Right cardiac atrium (tissue), 5 donors: ENCODE data around the gene IYD. TPM values are rescaled to one million over a fixed set of nuclear protein-coding genes. Genes with fewer than 3 reads are reported as not detected.
A peak's percentile ranks its signal among the peaks of the same experiment; 100 is the strongest.

ENCODE experiments used
- ATAC-seq, 2 donors: fragments of 200-7000 bp; cut with Tn5 transposase; one replicate each; pipeline versions ENCODE4 v1.8.0 to v1.9.1; 2020; ENCODE audit warnings: moderate library complexity in 2 of 2, mild to moderate bottlenecking in 1 of 2
- DNase-seq, 3 donors: peaks; one replicate each; pipeline ENCODE4 v3.0.0-alpha.2; 2020
- H3K27ac ChIP-seq: one replicate; pipeline ENCODE4 v1.5.1; 2013; ENCODE audit warnings: mild to moderate bottlenecking, low read length, control low read depth, moderate library complexity
- H3K27me3 ChIP-seq: one replicate; pipeline ENCODE4 v1.6.1; 2013; ENCODE audit not compliant: control insufficient read depth, insufficient read depth
- H3K4me1 ChIP-seq: one replicate; pipeline ENCODE4 v1.6.1; 2013; ENCODE audit warnings: low read length; ENCODE audit not compliant: control insufficient read depth, insufficient read depth
- H3K4me3 ChIP-seq: one replicate; pipeline ENCODE4 v1.5.1; 2013; ENCODE audit warnings: low read length, control low read depth
- H3K9me3 ChIP-seq: one replicate; pipeline ENCODE4 v1.6.1; 2013; ENCODE audit warnings: low read length; ENCODE audit not compliant: control insufficient read depth
- WGBS: extraction: QIAGEN DNeasy Blood & Tissue Kit; methylation state at CpG from one replicate; pipeline ENCODE4 v1.1.7; 2013; 5-methylcytosine and 5-hydroxymethylcytosine counted together
- intact Hi-C, 4 donors: fragments of 100-400 bp; cut with DNase I; formaldehyde crosslinking; loops; one replicate each; pipeline versions ENCODE4 v1.11.0 to v1.14.0; 2022 to 2023
- polyA plus RNA-seq: library from polyadenylated mRNA; stranded (reverse); fragments of 200-250 nt; gene quantifications from one replicate; pipeline ENCODE4 v1.2.3, GENCODE V29; 2013
- total RNA-seq, 4 donors: library from RNA; stranded (reverse); fragmentation: NEBNext Ultra II Directional; extraction: Animal tissue kit (Norgen Biotek cat#: 25700); gene quantifications; one replicate each; pipeline ENCODE4 v1.2.1, GENCODE V29; 2021
- donor health status: healthy with polysubstance abuse.
- donor health status: DM: no; HTN: yes; CAD: no.
- donor health status: DM: no; HTN: no; CAD: no.
- donor health status: DM: no; HTN: yes; CAD: no; lungs with severe emphysema.
- donor health status: DM: yes; HTN: yes; CAD: no.

The IYD gene
- total and polyA plus RNA-seq, 5 donors: not detected

DNA sequence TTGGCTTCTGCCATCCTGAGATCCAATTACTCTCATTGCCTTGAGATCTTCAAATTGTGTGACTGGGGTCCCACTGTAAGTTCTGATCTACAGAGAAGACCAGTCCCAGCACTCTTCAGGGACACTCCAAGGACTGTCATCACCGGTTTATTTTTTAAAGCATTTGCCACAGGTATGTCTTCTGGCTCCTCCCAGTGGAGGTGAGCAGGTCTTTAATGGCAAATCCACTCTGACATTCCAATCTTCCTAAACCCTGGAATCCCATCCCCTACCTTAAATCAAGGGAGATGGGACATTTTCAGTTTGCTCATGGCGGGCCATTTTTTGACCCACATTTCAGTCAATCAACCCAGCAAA lies 35.2 kb upstream of the IYD start:
- intact Hi-C loops: no loop called here
- H3K27me3 ChIP-seq: no peaks in the 10 kb centered on the region
- H3K9me3 ChIP-seq: no peaks in the 10 kb centered on the region
- no peak overlapping the region for H3K27ac ChIP-seq
- H3K4me3 ChIP-seq: no peak overlapping the region
- 95% methylated on average over 2 of the region's 2 CpGs for WGBS
- ATAC-seq (no peak), DNase-seq (no peak)
- no peaks in the 10 kb centered on the region for H3K4me1 ChIP-seq

DNA sequence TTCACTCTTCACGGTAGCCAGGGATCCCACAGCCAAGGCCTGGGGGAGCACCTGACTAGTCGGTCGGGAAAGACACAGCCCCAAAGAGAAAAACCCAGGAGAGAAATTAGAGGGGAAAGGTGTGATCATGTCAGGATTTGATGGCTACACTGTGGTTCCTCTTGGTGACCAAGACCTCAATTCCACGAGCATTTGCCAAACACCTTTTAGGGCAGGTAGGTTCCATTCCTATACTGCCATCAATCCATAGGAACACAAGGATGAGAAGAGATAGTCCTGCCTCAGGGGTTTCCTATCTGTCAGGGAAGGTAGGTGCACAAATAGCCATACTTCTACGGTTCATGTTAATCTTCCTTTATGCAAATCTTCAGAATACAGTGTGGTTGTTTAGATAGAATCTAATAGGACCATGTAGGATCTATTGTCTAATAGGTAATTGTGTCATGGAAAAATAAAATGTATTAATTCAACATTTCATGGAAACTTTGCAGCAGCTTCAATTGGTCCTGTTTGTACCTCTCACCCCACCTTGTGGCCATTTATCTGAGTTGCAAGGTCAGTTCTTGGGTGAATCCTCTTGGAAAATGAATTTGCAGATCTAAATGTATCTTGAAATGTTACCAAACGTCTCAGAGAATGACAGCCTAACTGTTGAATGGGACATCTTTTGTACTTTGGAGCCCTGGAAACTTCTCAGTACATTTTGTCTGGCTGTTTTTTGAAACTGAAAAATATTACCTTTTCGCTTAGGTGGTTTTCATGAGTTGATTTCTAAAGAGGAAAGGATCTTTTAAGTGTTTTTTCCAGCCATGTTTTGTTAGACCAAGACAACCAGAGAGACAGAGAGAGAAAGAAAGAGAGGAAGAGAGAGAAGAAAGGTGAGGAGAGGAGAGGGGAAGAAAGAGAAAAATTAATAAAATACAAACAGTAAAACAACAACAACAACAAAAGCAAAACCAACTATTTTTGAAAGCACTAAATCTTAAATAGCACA lies 33.7 kb upstream of the IYD start:
- H3K9me3 ChIP-seq: no peaks in the 10 kb centered on the region
- intact Hi-C loops: loop anchor here in 3 of 4 donors (1.0 to 5.0 kb wide), 3 partner anchors 253 to 255 kb away; no protein-coding TSS in a partner anchor
- H3K4me3 ChIP-seq: no peak overlapping the region
- H3K27me3 ChIP-seq: no peaks in the 10 kb centered on the region
- WGBS: 69% methylated on average over 7 of the region's 7 CpGs
- DNase-seq: no peak
- H3K27ac ChIP-seq: no peak overlapping the region
- no peaks in the 10 kb centered on the region for H3K4me1 ChIP-seq
- peak in 1 of 2 donors; percentile 48 for ATAC-seq

DNA sequence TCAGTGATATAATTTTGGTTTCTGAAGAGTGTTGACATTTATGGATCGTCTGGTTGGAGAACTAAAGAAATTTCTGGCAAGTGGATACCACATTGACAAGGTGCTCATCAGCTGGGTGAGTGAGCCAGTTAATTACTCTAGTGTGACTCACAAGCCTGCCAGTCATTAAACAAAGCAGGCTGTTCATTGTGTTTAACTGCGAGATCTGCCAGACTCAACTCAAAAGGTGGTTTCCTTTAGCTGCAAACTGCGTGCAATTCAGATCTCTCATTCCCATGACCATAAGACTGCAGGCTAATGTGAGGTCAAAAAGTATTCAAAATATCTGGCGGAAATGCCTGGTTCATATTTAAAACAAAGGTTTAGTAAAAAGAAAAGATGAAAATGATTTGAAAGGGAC lies 32.5 kb upstream of the IYD start:
- ATAC-seq: no peak
- DNase-seq: no peak
- intact Hi-C loops: loop anchor here in 2 of 4 donors (2.0 to 5.0 kb wide), 2 partner anchors 254 to 259 kb away; no protein-coding TSS in a partner anchor
- Histone ChIP-seq H3K4me1 (no peaks in the 10 kb centered on the region), H3K4me3 (no peak overlapping the region), H3K27me3 (peaks cover 2% of the 10 kb centered on the region), H3K27ac (no peak overlapping the region), H3K9me3 (no peaks in the 10 kb centered on the region)
- 52% methylated on average over 4 of the region's 4 CpGs for WGBS

DNA sequence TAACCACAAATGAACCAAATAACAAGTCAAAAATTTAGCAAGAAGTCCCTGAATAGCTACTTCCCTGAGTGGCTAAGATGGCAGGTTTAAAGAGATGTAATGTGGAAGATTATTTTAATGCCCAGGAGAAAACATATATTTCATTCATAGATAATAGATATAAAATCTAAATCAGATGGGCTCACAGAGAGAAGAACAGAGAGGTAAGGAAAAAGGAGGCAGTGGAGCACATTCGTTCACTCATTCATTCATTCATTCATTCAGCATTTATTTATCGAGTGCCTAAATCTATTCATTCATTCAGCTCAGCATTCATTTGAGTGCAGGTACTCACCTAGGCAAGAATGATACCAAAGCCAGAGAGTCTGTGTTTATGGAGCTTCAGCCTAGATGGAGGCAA lies 32.1 kb upstream of the IYD start:
- H3K4me1 ChIP-seq: no peaks in the 10 kb centered on the region
- WGBS: 89% methylated on average over 2 of the region's 2 CpGs
- H3K4me3 ChIP-seq: no peak overlapping the region
- no peaks in the 10 kb centered on the region for H3K9me3 ChIP-seq
- no peak for ATAC-seq
- no peak overlapping the region for H3K27ac ChIP-seq
- peaks cover 2% of the 10 kb centered on the region for H3K27me3 ChIP-seq
- intact Hi-C loops: loop anchor here in 2 of 4 donors (2.0 to 5.0 kb wide), 2 partner anchors 254 to 260 kb away; no protein-coding TSS in a partner anchor
- no peak for DNase-seq

DNA sequence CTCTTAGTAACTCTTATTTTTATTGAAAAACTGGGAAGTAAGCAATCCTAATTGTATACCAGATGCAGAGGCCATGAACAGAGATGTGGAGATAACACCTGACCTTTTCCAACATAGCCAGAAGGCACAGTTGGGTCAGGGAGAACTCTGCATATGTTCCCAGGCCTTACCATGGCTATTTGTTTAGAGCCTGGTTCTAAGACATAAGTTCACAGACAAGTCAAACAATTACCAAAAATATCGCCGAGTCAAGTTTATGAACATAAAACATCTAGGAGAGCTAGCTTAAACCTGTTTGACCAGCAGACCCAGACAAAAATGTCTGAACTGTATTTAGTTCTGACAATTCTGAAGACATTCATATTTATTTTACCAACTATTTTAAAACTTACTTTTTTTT lies 26.7 kb upstream of the IYD start:
- WGBS: 92% methylated on average over 2 of the region's 2 CpGs
- no peak for ATAC-seq
- Histone ChIP-seq H3K9me3 (no peaks in the 10 kb centered on the region), H3K4me3 (no peak overlapping the region), H3K4me1 (no peaks in the 10 kb centered on the region), H3K27me3 (peaks cover 2% of the 10 kb centered on the region), H3K27ac (no peak overlapping the region)
- intact Hi-C loops: no loop called here
- DNase-seq: no peak

DNA sequence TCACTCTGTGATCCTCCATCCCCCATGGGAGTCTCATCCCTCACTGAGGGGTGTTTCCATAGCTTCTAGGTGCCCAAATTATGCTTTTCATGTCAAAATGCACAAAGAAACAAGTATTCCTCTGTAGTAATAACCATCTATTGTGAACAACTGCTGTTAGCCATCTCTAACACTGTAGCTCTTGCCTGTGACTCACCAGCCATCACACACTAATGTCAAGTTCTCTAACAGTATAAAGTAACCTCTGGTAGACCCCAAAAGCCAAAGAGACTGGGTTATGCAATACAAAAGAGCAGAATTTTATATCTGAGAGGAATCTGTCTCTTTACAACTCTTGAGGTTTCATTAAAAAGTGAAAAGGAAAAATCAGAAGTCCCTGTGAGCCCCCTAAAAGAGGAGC lies 25.4 kb upstream of the IYD start:
- Histone ChIP-seq H3K4me3 (no peak overlapping the region), H3K27me3 (peaks cover 2% of the 10 kb centered on the region), H3K27ac (no peak overlapping the region), H3K4me1 (no peaks in the 10 kb centered on the region), H3K9me3 (no peaks in the 10 kb centered on the region)
- DNase-seq: no peak
- ATAC-seq: no peak
- intact Hi-C loops: no loop called here

DNA sequence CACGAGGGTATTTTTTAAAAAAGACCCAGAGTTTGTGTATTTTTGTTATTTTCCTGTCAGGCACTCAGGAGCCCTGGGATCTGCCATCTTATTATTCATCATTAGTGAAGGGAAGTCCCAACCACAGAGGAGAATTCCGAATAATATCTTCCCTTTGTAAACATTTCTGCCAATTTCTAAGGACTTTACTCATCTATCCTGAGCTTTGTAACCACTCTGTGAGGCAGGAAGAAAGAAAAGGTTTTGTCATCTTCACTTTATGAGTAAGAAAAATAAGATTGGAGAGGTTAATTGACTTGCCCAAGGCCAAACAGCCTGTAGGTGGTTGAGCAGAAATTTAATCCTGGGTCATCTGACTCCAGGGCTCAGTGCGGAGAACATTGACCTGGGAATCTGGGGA lies 23.0 kb upstream of the IYD start:
- Histone ChIP-seq H3K9me3 (no peaks in the 10 kb centered on the region), H3K27me3 (no peaks in the 10 kb centered on the region), H3K27ac (no peak overlapping the region), H3K4me3 (no peak overlapping the region), H3K4me1 (no peaks in the 10 kb centered on the region)
- ATAC-seq: no peak
- intact Hi-C loops: no loop called here
- DNase-seq: no peak
- WGBS: 54% methylated on average over 3 of the region's 3 CpGs

DNA sequence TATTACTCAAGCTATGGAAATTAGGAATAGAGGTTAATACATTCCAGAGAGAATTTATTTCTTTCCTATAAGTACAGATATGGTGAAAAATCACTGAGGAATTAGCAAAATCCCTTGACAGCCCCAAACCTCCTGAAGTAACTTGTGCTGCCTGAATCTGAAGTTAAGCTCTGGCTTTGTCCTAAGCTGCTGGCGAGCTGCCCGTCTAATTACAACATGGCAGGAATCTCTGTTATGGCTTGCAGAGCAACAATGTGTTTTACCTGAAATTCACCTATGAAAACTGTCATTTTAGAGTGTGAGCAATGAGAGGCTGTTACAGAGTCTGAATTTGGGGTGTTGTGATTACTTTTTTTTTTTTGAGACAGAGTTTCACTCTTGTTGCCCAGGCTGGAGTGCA lies 22.5 kb upstream of the IYD start:
- no peak for DNase-seq
- Histone ChIP-seq H3K4me1 (no peaks in the 10 kb centered on the region), H3K9me3 (no peaks in the 10 kb centered on the region), H3K4me3 (no peak overlapping the region), H3K27ac (no peak overlapping the region), H3K27me3 (no peaks in the 10 kb centered on the region)
- 77% methylated on average over 2 of the region's 2 CpGs for WGBS
- intact Hi-C loops: no loop called here
- ATAC-seq: no peak

DNA sequence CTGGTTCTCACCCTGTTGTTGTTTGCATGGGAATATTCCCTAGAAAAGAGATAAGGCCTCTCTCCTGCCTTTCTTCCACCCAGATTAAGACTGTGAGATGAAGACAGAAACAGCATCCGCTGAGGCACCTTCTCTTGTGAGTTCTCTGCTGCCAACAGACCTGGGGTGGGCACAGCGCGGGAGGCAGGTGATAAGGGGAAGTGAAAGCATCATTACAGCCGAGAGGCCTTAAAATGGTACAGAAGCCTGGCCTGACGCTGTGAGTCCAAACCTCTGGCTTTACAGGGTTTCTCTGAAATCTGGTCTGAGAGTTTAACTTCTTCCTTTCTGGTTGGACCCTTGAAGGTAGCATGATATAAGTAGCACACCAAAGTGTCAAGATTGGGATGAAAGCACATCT lies 21.0 kb upstream of the IYD start:
- Histone ChIP-seq H3K27me3 (no peaks in the 10 kb centered on the region), H3K9me3 (no peaks in the 10 kb centered on the region), H3K4me3 (no peak overlapping the region), H3K4me1 (no peaks in the 10 kb centered on the region), H3K27ac (no peak overlapping the region)
- WGBS: 87% methylated on average over 5 of the region's 5 CpGs
- intact Hi-C loops: no loop called here
- DNase-seq: no peak
- ATAC-seq: no peak

DNA sequence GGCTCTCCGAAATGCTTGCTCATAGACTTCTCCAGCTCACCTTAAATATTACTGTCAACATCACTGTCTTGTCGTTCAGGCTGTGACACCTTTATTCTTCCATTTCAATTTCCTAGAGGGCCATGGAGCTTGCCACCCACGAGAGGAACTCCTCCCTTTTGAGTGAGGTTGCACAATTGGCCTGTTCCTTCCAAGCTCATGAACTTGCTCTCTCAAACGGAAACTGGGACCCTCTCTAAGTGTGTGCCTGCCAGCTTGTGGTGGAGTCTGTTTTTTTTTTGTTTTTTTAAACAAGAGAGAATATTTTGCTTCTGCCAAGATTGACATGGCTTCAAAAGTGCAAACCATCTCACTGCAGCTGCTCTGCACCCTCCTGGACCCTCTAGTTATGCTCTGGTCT lies 19.3 kb upstream of the IYD start:
- ATAC-seq: no peak
- H3K27me3 ChIP-seq: no peaks in the 10 kb centered on the region
- intact Hi-C loops: no loop called here

DNA sequence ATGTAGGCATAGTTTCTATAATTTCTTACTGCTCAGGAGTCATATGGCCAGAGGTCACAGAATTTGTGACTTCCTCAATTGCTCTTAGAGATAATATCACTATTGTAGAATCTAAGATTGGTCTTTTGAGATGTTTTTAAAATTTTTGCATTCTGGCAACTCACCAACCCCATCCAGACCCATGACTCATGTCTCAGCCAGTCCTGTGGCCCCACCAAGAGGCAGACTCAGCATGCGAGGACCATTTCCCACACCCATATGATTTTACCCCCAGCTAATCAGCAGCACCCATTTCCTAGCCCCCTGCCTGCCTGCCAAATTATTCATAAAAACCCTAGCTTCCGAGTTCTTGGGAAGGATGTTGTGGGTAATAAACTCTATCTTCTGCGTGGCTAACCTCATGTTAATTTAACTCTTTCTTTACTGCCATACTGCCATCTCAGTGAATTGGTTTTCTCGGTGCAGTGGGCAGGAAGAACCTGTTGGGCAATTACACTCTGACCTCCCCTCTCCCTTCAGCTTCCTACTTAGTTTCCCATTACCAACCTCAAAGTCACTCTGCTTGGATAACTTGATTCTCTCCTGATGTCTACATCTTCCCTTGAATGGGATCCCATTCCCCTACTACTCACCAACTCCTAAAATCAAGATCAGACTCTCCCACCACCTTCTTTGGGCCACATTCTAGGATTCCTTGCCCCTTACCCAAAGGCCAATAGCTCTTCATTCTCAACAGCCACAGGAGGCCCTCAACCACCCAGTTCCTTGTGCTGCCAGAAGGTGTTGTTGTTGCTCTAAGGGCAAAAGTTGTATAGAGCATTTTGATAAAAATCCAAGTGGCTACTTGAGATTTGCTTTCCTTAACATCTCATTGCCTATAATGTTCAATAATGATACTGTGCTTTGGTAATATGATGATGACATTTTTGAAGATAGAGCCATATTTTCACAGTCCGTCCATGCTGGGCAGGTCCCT lies 16.2 kb upstream of the IYD start:
- no peaks in the 10 kb centered on the region for H3K27me3 ChIP-seq
- intact Hi-C loops: no loop called here
- no peak for ATAC-seq
- H3K27ac ChIP-seq: no peak overlapping the region
- H3K4me3 ChIP-seq: no peak overlapping the region
- H3K4me1 ChIP-seq: no peaks in the 10 kb centered on the region
- WGBS: 78% methylated on average over 5 of the region's 5 CpGs
- no peak for DNase-seq
- H3K9me3 ChIP-seq: no peaks in the 10 kb centered on the region

More for the DNA sequence above, 19.3 kb upstream of the IYD start:
- H3K27ac ChIP-seq: no peak overlapping the region
- H3K9me3 ChIP-seq: no peaks in the 10 kb centered on the region
- WGBS: 67% methylated on average over 4 of the region's 4 CpGs
- no peaks in the 10 kb centered on the region for H3K4me1 ChIP-seq
- no peak overlapping the region for H3K4me3 ChIP-seq
- no peak for DNase-seq
